T47D (cell line): Measurements from ENCODE around the gene VTCN1.
A peak's percentile ranks its signal among the peaks of the same experiment; 100 is the strongest.

Source experiments
- DNase-seq, 2 experiments: peaks; one replicate each; pipeline versions ENCODE4 v3.0.0 to v3.0.0-alpha.2; 2011 to 2012; ENCODE audit warnings: low read depth in 1 of 2, low spot score in 1 of 2
- JUND ChIP-seq: IDR thresholded peaks from 2 replicates; pipeline ENCODE4 v1.6.1; 2012; ENCODE audit warnings: low read depth
- in situ Hi-C: cut with HindIII; loops from 2 replicates; pipeline ENCODE4 v1.10.0; 2016; ENCODE audit warnings: low sequenced_read_pairs, low pct_unique_long_range_greater_than_20kb

VTCN1 gene

DNA sequence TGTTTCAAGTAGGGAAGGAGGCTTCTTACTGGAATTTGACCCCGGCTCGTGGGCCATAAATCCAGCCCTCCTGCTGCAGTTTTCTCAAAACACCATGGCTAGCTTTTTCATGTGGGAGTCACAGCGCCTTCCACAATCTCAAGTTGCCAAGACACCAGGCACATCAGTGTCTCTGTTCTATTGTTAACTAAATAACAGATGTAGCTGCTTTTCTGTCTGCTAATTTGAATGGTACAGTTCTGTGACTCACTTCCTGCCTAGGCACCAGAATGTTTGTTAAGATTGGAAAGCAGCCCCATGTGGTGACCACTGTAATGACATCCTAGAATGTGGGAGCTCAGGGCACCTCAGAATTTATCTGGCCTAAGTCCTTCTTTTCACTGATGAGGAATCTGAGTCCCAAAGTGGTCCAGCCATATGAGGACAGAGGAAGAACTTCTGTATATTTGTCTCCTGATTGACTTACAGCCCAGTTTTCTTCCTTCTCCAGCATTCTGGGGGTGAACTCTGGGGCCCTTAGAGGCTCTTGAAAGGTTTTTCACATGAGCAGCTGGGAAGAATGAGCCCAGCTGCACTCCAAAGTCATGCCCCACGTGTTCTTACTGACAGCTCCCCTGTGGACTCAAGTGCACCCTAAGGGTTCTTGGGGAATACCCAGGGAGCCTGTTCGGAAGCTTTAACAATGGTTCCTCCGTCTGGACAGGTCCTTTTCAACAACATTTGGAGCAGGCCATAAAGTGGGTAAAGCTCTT is 116.7 kb downstream of the VTCN1 start:
- peak in 1 of 2 experiments; percentile 4 for DNase-seq
- in situ Hi-C loops = no loop called here
- TF ChIP-seq JUND = no peak
